ENCODE measurements around the gene ANXA8. TPM values are rescaled to one million over a fixed set of nuclear protein-coding genes. Genes with fewer than 3 reads are reported as not detected.

The ANXA8 gene
- total and polyA plus RNA-seq, 12 donors, result 0.09 to 1.2 (median 0.41) TPM; not detected in 8

DNA sequence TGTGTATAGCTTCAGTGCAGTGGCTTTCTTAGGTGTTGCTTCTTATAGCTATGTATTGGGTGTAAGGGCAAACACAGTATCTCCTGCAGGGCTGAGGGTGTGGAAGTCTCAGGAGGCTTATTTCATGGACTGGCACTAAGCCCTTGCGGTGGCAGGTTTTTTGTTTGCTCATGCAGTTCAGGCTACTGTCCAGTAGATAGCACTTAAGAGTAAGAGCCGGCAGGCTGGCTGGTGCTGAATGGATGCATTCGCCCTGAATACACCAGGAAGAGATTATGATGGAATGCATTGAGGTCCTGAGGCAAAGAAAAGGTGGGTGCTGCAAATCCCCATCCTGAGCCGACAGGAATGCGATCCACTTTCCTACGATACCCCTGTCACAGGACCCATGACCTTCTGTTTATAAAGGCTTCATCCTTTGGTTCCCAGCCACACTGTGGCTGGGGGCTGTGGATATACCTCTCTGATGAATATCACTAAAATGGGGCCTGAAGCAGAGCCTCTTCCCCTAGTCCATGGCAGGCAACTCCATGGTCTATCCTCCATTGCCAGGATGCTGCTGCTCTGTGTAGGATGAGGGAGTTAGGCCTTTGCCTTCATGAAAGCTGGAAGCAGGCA, 44.9 kb downstream of the ANXA8 start:
- Histone ChIP-seq H3K4me1 (no peaks in the 10 kb centered on the region), H3K27me3 (peaks cover 0 to 23% (median 7%) of the 10 kb centered on the region in 7 donors), H3K27ac (no peak overlapping the region), H3K9me3 (peaks cover 0 to 19% (median 0%) of the 10 kb centered on the region in 11 donors), H3K4me3 (no peak overlapping the region), H3K36me3 (no peaks in the 10 kb centered on the region)
- ATAC-seq (peak in 6 of 8 donors; percentile 42 to 79 (median 68)), DNase-seq (no peak)
- 34 to 38% methylated on average over 6 of the region's 6 CpGs for WGBS, 2 donors
- intact Hi-C loops (cut with DNase I), result no loop called here
- peak in 7 of 9 donors; percentile 36 to 51 (median 41) for TF ChIP-seq CTCF (IDR thresholded peaks at IDR 0.05)

GRCh38 chr10:47435081-47435480, 48.8 kb downstream of the ANXA8 start:
- ATAC-seq, result no peak
- DNase-seq, result no peak
- no peak for TF ChIP-seq CTCF (IDR thresholded peaks at IDR 0.05)

GRCh38 chr10:47425813-47426419, 58.0 kb downstream of the ANXA8 start:
- ATAC-seq (no peak), DNase-seq (no peak)
- Histone ChIP-seq H3K27me3 (peaks cover 0 to under 1% (median 0%) of the 10 kb centered on the region in 7 donors), H3K4me3 (no peak overlapping the region), H3K36me3 (no peaks in the 10 kb centered on the region), H3K4me1 (no peaks in the 10 kb centered on the region), H3K27ac (no peak overlapping the region), H3K9me3 (peaks cover 0 to 12% (median 0%) of the 10 kb centered on the region in 11 donors)
- WGBS, 2 donors, result 89 to 95% methylated on average over 4 of the region's 4 CpGs
- TF ChIP-seq CTCF (IDR thresholded peaks at IDR 0.05), result no peak
- intact Hi-C loops (cut with DNase I), result no loop called here

More at GRCh38 chr10:47435081-47435480, 48.8 kb downstream of the ANXA8 start:
- Histone ChIP-seq H3K9me3 (peaks cover 0 to 21% (median 0%) of the 10 kb centered on the region in 11 donors), H3K4me1 (no peaks in the 10 kb centered on the region), H3K27ac (no peak overlapping the region), H3K27me3 (peaks cover 0 to 15% (median 5%) of the 10 kb centered on the region in 7 donors), H3K4me3 (no peak overlapping the region), H3K36me3 (no peaks in the 10 kb centered on the region)
- intact Hi-C loops (cut with DNase I), result no loop called here

GRCh38 chr10:47424231-47424630, 59.7 kb downstream of the ANXA8 start:
- Histone ChIP-seq H3K4me3 (no peak overlapping the region), H3K9me3 (peaks cover 0 to 11% (median 0%) of the 10 kb centered on the region in 11 donors), H3K4me1 (no peaks in the 10 kb centered on the region), H3K27ac (no peak overlapping the region), H3K36me3 (no peaks in the 10 kb centered on the region), H3K27me3 (no peaks in the 10 kb centered on the region)
- ATAC-seq, result no peak
- no peak for DNase-seq
- 63 to 65% methylated on average over 8 of the region's 8 CpGs for WGBS, 2 donors
- intact Hi-C loops (cut with DNase I), result no loop called here
- no peak for TF ChIP-seq CTCF (IDR thresholded peaks at IDR 0.05)
